ENCODE measurements around the gene HRK.

DNA sequence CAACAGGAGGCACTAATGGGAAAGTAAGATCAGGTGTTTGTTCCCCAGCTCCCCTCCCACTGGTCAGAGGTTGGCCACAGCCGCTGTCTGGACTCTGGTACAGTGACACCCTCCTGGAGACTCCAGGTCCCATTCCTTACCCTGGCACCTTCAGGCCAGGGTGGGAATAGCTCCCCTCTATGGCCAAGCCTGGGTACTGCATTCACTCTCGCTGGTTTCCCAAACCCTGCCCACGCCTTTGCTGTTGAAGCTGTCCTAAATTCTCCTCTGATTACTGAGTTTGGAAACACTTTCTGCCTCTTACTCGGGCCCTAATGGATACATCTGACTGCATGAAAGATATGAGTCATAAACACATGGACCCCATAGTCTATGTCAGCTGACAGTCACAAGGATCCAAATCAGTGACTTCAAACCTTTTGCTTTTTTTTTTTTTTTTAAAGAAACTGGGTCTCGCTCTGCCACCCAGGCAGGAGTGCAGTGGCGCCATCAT, 17.9 kb downstream of the HRK start:
- TF ChIP-seq, protein P1, sequence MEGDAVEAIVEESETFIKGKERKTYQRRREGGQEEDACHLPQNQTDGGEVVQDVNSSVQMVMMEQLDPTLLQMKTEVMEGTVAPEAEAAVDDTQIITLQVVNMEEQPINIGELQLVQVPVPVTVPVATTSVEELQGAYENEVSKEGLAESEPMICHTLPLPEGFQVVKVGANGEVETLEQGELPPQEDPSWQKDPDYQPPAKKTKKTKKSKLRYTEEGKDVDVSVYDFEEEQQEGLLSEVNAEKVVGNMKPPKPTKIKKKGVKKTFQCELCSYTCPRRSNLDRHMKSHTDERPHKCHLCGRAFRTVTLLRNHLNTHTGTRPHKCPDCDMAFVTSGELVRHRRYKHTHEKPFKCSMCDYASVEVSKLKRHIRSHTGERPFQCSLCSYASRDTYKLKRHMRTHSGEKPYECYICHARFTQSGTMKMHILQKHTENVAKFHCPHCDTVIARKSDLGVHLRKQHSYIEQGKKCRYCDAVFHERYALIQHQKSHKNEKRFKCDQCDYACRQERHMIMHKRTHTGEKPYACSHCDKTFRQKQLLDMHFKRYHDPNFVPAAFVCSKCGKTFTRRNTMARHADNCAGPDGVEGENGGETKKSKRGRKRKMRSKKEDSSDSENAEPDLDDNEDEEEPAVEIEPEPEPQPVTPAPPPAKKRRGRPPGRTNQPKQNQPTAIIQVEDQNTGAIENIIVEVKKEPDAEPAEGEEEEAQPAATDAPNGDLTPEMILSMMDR (IDR thresholded peaks at IDR 0.05; ENCODE audit: insufficient read depth, low read depth, low read length): peak; percentile 51
- no peak for TF ChIP-seq EZH2 (IDR thresholded peaks at IDR 0.05; ENCODE audit: insufficient read depth, low read length)

Data from astrocyte (in vitro differentiated cells and primary cell).